D721Med (cell line): ENCODE measurements around the gene HBZ.

Experiments
- DNase-seq: peaks from one replicate; pipeline ENCODE4 v3.0.0; 2011; ENCODE audit warnings: low spot score; ENCODE audit not compliant: insufficient read length
- FAIRE-seq: peaks from 2 replicates; lab custom pipeline; 2011; peaks lifted over from hg19 to GRCh38; lab: Jason Lieb, UNC
- CTCF ChIP-seq: IDR thresholded peaks from 2 replicates; pipeline ENCODE4 v1.5.1; 2012; ENCODE audit warnings: mild to moderate bottlenecking, control low read depth; ENCODE audit not compliant: insufficient read depth; ENCODE audit errors: missing control alignments

The HBZ gene

GRCh38 chr16:152141-153128 lies at the start of gene HBZ:
Gene HBZ, plus strand, starts transcription at chr16:152644. Its CDS starts 266 bp downstream, at chr16:152910.
- TF ChIP-seq CTCF = no peak
- DNase-seq = no peak
- no peak for FAIRE-seq

GRCh38 chr16:104355-104754 lies 48.1 kb upstream of the HBZ start:
- FAIRE-seq = no peak
- TF ChIP-seq CTCF = no peak
- DNase-seq = no peak

- DNase-seq = no peak
- no peak for FAIRE-seq
- no peak for TF ChIP-seq CTCF
Observed at GRCh38 chr16:104928-105327, 47.5 kb upstream of the HBZ start.

GRCh38 chr16:105521-105920 lies 46.9 kb upstream of the HBZ start:
- TF ChIP-seq CTCF = no peak
- DNase-seq (no peak), FAIRE-seq (no peak)

- DNase-seq = peak; percentile 65
- peak; percentile 16 for FAIRE-seq
- peak; percentile 92 for TF ChIP-seq CTCF
Observed at GRCh38 chr16:106623-107324, 45.7 kb upstream of the HBZ start.

GRCh38 chr16:112153-112840 lies 40.1 kb upstream of the HBZ start:
- no peak for DNase-seq
- FAIRE-seq = no peak
- TF ChIP-seq CTCF = no peak
